Measurements from ENCODE around the gene XPR1.
A peak's percentile ranks its signal among the peaks of the same experiment; 100 is the strongest.

The XPR1 gene

GRCh38 chr1:180631766-180632325 lies at the start of gene XPR1:
XPR1 (plus strand) TSS chr1:180632022; CDS start chr1:180632202, 180 bp downstream.
- DNase-seq, result peak; percentile 97

- no peak for DNase-seq
These were observed 47.0 kb upstream of the XPR1 start for GRCh38 chr1:180584869-180585268.

GRCh38 chr1:180585994-180586359 lies 45.8 kb upstream of the XPR1 start:
- DNase-seq, result peak; percentile 94

GRCh38 chr1:180586671-180587155 lies 45.1 kb upstream of the XPR1 start:
- DNase-seq, result peak; percentile 100

- DNase-seq, result no peak
These were observed 43.7 kb upstream of the XPR1 start for GRCh38 chr1:180588121-180588520.

- DNase-seq, result no peak
These were observed 40.9 kb upstream of the XPR1 start for GRCh38 chr1:180590889-180591288.

- no peak for DNase-seq
These were observed 38.4 kb upstream of the XPR1 start for GRCh38 chr1:180593382-180593781.

GRCh38 chr1:180594723-180595122 lies 37.1 kb upstream of the XPR1 start:
- DNase-seq, result peak; percentile 93

- no peak for DNase-seq
These were observed 35.9 kb upstream of the XPR1 start for GRCh38 chr1:180595966-180596365.

GRCh38 chr1:180597520-180597919 lies 34.3 kb upstream of the XPR1 start:
- no peak for DNase-seq

- no peak for DNase-seq
These were observed 33.4 kb upstream of the XPR1 start for GRCh38 chr1:180598333-180598974.

GRCh38 chr1:180600343-180600742 lies 31.5 kb upstream of the XPR1 start:
- DNase-seq, result no peak

- DNase-seq, result no peak
These were observed 30.3 kb upstream of the XPR1 start for GRCh38 chr1:180601512-180601911.

GRCh38 chr1:180603223-180603849 lies 28.5 kb upstream of the XPR1 start:
- DNase-seq, result no peak

- no peak for DNase-seq
These were observed 28.0 kb upstream of the XPR1 start for GRCh38 chr1:180603850-180604226.

GRCh38 chr1:180606155-180606554 lies 25.7 kb upstream of the XPR1 start:
- no peak for DNase-seq

- no peak for DNase-seq
These were observed 21.9 kb upstream of the XPR1 start for GRCh38 chr1:180609643-180610555.

- DNase-seq, result no peak
These were observed 21.2 kb upstream of the XPR1 start for GRCh38 chr1:180610556-180611015.

GRCh38 chr1:180611016-180611930 lies 20.5 kb upstream of the XPR1 start:
- no peak for DNase-seq

GRCh38 chr1:180612632-180613031 lies 19.2 kb upstream of the XPR1 start:
- DNase-seq, result no peak

GRCh38 chr1:180614730-180615129 lies 17.1 kb upstream of the XPR1 start:
- peak; percentile 86 for DNase-seq

Data from DMS79 (cell line).